Measurements from ENCODE around the gene SV2B.

DNA sequence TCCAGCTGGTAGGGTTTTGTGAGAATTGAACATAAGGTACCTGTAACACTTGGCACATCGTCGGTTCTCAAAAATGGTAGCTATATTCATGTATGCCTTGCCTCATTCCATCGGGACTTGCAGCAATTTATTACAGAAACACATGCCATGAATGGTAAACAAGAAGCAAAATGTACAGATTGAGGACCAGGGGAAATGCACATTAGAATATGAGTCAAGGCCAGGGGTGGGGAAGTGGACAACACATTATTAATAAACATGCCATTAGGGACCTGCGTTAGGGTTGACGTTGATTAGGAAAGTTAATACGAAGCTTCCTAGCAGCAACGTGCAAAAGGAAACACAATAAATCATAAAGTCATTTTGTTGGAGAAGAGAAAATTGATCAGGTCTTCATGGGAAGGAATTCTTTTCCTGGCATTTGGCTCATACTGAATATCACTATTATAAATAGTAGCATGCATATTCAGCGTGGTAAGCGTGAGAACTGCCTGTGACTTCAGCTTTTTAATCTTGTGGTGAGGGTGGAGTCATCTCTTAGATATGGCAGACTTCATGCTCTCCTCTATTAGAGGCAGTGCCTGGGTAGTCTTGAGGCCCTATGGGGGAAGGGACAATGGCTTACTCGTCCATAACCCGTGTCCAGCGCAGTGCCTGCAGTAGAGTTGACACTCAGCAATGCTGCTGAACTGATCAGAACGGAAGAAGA is 184.9 kb downstream of the SV2B start:
- no peak for TF ChIP-seq MAFK (IDR thresholded peaks at IDR 0.05; ENCODE audit: partially characterized antibody)
- TF ChIP-seq, protein P1, sequence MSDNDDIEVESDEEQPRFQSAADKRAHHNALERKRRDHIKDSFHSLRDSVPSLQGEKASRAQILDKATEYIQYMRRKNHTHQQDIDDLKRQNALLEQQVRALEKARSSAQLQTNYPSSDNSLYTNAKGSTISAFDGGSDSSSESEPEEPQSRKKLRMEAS (IDR thresholded peaks at IDR 0.05), result no peak
- no peak for TF ChIP-seq MYC (IDR thresholded peaks at IDR 0.05; ENCODE audit: borderline replicate concordance, low read length)
- TF ChIP-seq KDM1A (IDR thresholded peaks at IDR 0.05; ENCODE audit: low read depth), result no peak
- TF ChIP-seq, protein P2, sequence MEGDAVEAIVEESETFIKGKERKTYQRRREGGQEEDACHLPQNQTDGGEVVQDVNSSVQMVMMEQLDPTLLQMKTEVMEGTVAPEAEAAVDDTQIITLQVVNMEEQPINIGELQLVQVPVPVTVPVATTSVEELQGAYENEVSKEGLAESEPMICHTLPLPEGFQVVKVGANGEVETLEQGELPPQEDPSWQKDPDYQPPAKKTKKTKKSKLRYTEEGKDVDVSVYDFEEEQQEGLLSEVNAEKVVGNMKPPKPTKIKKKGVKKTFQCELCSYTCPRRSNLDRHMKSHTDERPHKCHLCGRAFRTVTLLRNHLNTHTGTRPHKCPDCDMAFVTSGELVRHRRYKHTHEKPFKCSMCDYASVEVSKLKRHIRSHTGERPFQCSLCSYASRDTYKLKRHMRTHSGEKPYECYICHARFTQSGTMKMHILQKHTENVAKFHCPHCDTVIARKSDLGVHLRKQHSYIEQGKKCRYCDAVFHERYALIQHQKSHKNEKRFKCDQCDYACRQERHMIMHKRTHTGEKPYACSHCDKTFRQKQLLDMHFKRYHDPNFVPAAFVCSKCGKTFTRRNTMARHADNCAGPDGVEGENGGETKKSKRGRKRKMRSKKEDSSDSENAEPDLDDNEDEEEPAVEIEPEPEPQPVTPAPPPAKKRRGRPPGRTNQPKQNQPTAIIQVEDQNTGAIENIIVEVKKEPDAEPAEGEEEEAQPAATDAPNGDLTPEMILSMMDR (IDR thresholded peaks at IDR 0.05), result no peak
- TF ChIP-seq RFX5 (IDR thresholded peaks at IDR 0.05), result no peak
- no peak for TF ChIP-seq HDAC2 (IDR thresholded peaks at IDR 0.05)
- no peak for TF ChIP-seq RCOR1 (IDR thresholded peaks at IDR 0.05; ENCODE audit: low read depth, low read length)
- TF ChIP-seq CHD2 (IDR thresholded peaks at IDR 0.05; ENCODE audit: low read length, partially characterized antibody), result no peak
- TF ChIP-seq, protein P3, sequence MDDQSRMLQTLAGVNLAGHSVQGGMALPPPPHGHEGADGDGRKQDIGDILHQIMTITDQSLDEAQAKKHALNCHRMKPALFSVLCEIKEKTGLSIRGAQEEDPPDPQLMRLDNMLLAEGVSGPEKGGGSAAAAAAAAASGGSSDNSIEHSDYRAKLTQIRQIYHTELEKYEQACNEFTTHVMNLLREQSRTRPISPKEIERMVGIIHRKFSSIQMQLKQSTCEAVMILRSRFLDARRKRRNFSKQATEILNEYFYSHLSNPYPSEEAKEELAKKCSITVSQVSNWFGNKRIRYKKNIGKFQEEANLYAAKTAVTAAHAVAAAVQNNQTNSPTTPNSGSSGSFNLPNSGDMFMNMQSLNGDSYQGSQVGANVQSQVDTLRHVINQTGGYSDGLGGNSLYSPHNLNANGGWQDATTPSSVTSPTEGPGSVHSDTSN (IDR thresholded peaks at IDR 0.05), result no peak
